GM13977 (cell line): ENCODE data around the gene GLIPR2.

Source experiments
- DNase-seq: peaks from one replicate; pipeline ENCODE4 v3.0.0; 2012; ENCODE audit warnings: low spot score
- CTCF ChIP-seq: IDR thresholded peaks from 2 replicates; pipeline ENCODE4 v1.5.1; 2012; ENCODE audit warnings: mild to moderate bottlenecking, control low read depth; ENCODE audit not compliant: insufficient read depth; ENCODE audit errors: extremely low read depth, missing control alignments
- in situ Hi-C: fragments of 300-500 bp; cut with MboI; formaldehyde crosslinking; loops from one replicate; pipeline ENCODE4 v1.12.0; 2022; ENCODE audit warnings: low sequenced_read_pairs, low pct_unique_long_range_greater_than_20kb, mixed read lengths, inconsistent platforms; ENCODE audit not compliant: unreplicated experiment

Gene GLIPR2

GRCh38 chr9:36142510-36143244 is 6.1 kb downstream of the GLIPR2 start:
- DNase-seq: no peak
- in situ Hi-C loops: no loop called here
- TF ChIP-seq CTCF: no peak

GRCh38 chr9:36143245-36143641 is 6.7 kb downstream of the GLIPR2 start:
- DNase-seq: no peak
- TF ChIP-seq CTCF: no peak
- in situ Hi-C loops: no loop called here

GRCh38 chr9:36144309-36145232 is 8.0 kb downstream of the GLIPR2 start:
- no peak for TF ChIP-seq CTCF
- in situ Hi-C loops: no loop called here
- no peak for DNase-seq

- no peak for DNase-seq
Observed at GRCh38 chr9:36145970-36146369, 9.4 kb downstream of the GLIPR2 start.

GRCh38 chr9:36146651-36147050 is 10.1 kb downstream of the GLIPR2 start:
- no peak for TF ChIP-seq CTCF
- in situ Hi-C loops: no loop called here
- no peak for DNase-seq

More at GRCh38 chr9:36145970-36146369, 9.4 kb downstream of the GLIPR2 start:
- no peak for TF ChIP-seq CTCF
- in situ Hi-C loops: no loop called here

GRCh38 chr9:36147441-36148175 is 11.1 kb downstream of the GLIPR2 start:
- in situ Hi-C loops: no loop called here
- no peak for DNase-seq
- no peak for TF ChIP-seq CTCF
